HG02759 (cell line): ENCODE results near the gene WFDC10A.
"Not testable (repeated sequence)": the region's sequence is repeated elsewhere in the genome, so short reads cannot be mapped to it uniquely, and the experiment has no call there.

Experiments used
- ATAC-seq: cut with Tn5 transposase; IDR thresholded peaks from one replicate; pipeline ENCODE4 v1.9.1; 2021; ENCODE audit warnings: mild to moderate bottlenecking, moderate library complexity; ENCODE audit not compliant: unreplicated experiment

The WFDC10A gene

DNA sequence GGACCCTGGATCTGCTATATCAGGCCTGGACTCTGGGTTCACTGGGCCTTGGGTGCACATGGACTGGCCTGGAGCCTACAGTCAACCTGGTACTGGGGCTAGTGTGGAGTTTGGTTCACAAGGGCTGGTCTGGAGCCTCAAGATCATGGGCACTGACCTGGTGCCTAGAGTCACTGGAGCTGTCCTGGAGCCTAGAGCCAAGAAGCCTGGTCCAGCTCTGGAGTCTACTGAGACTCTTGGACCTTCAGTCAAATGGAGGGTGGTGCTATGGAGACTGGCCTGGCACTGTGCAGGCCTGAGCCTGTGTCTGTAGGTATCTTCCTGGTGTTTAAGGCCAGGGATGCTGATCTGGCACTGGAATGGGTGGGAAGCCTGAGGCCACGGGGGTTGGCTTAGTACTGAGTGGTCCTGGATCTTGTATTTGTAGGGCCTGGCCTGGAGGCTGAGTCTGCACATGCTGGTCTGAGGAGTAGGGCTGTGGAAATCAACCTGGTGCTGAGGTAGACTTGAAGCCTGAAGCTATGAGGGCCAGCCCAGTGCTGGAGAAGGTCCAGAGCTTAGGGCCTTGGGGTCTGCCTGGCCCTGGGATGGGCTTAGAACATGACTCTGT lies 18.0 kb downstream of the WFDC10A start:
- ATAC-seq, result no peak

GRCh38 chr20:45649312-45649863 lies 19.8 kb downstream of the WFDC10A start:
- ATAC-seq, result no peak

- not testable (repeated sequence) for ATAC-seq
Measured at GRCh38 chr20:45651726-45652125, 22.2 kb downstream of the WFDC10A start.

GRCh38 chr20:45657038-45657437 lies 27.5 kb downstream of the WFDC10A start:
- not testable (repeated sequence) for ATAC-seq

DNA sequence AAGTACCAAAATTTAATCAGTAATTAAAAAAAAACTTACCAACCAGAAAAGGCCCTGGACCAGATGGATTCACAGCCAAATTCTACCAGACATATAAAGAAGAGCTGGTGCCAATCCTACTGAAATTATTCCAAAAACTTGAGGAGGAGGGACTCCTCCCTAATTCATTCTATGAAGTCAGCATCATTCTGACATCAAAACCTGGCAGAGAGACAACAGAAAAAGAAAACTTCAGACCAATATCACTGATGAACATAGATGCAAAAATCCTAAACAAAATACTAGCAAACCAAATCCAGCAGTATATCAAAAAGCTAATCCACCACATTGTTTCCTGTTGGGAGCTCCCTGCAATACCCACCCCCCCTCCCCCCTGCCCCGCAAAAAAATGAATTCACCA lies 40.6 kb downstream of the WFDC10A start, which contains the start of gene WFDC11:
WFDC11 (minus strand) TSS at position 101 of the 400 bp plus-strand sequence. CDS start 19,639 bp downstream, outside the sequence.
- no peak for ATAC-seq

DNA sequence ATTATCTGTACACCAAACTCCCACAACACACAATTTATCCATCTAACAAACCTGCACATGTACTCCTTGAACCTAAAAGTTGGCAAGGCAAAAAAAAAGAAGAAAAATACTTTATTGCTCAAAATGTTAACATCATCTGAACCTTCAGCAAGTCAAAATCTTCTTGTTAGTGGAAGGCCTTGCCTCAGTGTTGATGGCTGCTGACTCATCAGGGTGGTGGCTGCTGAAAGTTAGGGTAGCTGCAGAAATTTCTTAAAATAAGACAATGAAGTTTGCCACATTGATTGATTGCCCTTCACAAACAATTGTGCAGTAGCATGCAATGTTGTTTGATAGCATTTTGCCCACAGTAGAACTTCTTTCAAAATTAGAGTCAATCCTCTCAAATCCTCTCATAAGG lies 43.2 kb downstream of the WFDC10A start:
- no peak for ATAC-seq

DNA sequence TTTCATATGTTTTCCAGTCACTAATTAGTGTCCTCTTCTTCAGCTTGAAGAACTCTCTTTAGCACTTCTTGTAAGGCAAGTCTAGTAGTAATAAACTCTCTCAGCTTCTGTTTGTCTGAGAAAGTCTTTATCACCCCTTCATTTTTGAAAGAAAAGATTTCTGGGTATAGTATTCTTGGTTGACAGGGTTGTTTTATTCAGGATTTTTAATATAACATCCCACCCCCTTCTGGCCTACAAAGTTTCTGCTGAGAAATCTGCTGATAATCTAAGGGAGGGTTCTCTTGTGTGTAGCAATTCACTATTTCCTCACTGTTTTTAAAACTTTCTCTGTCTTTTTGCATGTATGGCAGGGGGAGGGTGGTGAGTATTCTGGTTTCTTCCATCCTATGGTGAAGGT lies 50.1 kb downstream of the WFDC10A start:
- no peak for ATAC-seq
